HG03095 (cell line): ENCODE data around the gene CACNA1H.

ENCODE experiments used
- ATAC-seq: cut with Tn5 transposase; IDR thresholded peaks from one replicate; pipeline ENCODE4 v1.9.1; 2021; ENCODE audit warnings: moderate library complexity; ENCODE audit not compliant: unreplicated experiment

The CACNA1H gene

DNA sequence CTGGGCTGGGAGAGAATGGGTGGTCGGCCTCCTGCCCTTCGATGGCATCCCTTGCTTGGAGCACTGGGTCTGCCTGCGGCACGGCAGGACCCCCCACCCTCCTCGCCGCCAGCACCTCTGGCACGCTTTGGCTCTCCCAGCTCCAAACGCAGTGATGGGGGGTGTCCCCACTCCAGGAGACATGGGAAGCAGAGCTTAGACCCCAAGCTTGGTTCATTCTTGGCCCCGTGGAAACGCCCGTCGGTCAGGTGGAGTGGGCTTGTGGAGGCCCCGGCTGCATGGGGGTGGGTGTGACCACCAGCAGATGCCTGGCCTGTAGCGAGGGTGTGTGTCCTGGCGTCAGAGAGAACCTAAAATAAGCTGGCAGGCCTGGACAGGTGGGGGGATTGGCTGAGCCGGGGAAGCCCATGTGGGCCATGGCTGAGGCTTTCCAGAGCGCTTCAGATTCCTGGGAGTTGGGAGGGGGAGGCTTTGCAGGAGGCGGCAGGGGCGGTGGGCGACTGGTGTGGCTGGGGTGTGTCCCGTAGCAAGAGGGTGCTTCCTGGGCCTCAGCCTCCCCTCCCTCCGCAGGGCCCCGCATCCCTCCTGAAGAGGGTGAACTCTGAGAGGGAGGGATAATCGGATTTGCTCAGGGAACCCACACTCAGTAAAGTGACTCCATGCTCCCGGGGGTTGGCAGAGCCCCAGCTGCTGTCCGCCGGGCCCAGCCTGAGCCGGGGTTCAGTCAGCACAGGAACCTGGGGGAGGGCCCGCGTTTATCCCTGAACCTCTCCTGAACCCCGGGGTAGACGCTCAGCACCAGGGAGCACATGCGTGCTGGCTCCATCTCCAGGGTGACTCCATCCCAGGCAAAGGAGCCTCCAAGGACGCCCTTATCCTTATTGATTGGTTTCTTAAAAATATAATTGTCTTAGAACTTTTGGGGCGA, 3.4 kb downstream of the CACNA1H start:
- ATAC-seq = no peak

DNA sequence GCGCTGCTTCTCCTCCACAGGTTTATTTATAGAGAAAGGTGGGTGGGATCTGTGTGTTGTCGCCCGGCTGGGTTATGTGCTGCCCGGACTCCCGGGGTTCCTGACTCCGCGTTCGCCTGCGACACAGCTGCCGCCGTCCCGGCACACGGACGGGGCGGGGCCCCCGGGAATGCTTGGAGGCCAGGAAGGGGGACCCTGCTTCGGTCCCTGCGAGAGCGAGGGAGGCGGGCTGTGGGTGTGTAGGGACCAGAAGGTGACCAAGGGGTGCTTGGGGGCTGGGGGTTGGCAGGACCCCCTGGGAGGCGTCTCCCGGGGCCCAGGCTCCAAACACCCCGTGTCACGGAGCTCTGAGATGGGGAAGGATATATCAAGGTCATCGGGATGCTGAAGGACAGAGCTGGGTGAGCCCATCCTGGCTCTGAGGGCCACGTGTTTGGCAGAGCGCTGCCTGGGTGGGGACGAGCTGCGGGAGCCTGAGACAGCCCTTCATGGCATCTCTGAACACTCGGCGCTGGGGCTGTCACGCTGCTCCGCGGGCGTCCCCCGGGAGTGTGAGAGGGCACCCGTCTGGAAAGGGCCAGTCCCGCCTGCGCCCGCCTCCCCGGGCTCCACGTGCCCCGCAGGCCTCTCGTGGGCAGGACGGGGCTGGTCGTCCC, 4.2 kb downstream of the CACNA1H start:
- no peak for ATAC-seq

DNA sequence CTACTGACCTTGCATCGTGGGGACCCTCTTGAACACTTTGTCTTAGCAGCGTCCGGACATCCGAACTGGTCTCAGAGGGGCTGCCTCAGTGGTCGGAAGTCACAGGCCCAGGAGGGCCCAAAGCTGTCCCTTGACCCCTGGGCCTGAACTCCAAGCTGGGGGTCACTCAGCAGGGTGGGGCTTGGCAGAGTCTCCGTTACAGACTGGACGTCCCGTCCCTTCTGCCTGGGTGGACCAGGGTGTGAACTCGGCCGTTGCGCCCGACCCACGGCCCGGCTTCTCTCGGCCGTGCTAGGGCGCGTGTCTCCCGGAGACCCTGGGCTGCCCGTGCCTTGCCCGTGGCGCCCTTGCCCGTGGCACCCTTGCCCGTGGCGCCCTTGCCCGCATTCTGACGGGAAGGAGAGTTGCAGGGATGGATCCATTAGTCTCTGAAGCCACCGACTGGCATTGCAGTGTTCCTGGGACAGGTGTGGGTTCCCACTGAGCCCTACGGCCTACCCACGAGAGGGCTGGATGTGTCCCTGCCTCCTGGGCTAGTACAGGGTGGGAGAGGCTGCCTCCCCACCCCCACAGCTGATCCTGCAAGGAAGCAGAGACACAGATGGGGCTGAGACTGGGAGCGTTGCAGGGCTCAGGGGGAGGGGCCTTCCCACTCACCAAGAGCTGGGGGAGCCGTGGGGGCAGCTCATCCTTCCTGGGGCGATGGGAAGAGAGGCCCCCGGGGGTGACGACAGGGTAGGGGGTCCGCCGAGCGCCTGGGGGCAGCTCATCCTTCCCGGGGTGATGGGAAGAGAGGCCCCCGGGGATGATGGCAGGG, 4.9 kb downstream of the CACNA1H start:
- no peak for ATAC-seq

DNA sequence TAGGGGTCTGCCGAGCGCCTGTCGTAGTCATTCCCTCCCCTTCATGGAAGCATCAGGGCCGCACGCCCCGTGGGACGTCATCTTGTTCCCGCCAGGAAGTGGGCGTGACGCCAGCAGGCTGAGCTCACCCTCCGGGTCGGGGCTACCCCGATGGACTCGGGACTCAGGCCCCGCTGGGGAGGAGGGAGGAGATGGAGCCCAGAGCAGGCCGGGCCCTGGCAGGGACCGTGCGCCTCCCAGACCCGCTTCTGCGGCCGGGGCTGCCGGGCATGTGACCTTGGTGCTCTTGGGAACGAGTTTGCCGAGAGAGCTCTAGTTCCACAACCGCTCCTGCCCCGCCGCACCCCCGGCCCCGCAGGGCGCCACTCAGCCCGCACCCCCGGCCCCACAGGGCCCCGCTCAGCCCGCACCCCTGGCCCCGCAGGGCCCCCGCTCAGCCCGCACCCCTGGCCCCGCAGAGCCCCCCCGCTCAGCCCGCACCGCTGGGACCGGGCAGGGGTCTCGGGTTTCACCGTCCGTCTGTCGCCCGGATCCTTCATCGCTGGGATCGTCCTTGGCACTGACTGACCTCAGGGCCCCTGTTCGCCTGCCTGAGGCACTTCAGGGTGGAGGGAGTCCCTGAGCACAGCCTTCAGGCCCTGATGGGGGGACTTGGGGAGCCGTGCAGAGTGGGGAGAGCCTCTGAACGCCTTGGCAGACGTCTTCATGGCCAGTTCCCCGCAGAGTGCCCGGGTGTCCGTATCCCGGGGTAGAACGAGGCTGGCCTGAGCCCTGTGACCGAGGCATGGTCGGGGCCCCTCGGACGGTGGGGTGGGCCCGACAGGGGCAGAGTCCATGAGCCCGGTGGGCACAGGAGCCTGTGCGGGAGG, 5.8 kb downstream of the CACNA1H start:
- no peak for ATAC-seq

DNA sequence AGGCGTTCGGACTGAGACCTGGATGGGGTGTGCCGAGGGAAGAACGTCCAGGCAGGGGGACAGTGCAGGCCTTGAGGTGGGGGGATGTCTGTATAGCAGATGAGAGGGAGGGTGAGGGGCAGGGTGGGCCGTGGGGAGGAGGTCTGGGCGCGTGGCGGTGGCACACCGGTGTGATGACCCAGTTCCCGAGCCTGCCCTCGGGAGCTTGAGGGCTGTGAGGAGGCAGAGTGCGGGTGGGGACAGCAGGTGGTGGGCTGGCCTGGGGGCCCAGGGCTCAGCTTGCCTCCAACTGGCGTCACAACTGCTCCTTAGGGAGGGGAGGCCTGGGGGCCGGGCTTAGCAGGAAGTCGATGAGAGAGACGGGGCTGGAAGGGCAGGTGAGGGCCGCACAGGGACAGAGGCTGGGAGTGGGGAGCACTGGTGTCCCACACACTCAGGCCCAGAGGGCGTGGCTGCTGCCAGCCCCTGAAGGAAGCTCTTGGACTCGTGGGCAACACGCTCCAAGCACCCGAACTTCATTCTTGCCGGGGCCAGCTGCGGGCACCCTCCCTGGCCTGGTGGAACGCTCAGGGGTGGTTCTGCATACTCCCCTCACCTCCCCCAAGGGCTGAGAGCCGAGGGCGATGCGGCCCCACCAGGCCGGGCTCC, 6.5 kb downstream of the CACNA1H start:
- ATAC-seq = no peak

DNA sequence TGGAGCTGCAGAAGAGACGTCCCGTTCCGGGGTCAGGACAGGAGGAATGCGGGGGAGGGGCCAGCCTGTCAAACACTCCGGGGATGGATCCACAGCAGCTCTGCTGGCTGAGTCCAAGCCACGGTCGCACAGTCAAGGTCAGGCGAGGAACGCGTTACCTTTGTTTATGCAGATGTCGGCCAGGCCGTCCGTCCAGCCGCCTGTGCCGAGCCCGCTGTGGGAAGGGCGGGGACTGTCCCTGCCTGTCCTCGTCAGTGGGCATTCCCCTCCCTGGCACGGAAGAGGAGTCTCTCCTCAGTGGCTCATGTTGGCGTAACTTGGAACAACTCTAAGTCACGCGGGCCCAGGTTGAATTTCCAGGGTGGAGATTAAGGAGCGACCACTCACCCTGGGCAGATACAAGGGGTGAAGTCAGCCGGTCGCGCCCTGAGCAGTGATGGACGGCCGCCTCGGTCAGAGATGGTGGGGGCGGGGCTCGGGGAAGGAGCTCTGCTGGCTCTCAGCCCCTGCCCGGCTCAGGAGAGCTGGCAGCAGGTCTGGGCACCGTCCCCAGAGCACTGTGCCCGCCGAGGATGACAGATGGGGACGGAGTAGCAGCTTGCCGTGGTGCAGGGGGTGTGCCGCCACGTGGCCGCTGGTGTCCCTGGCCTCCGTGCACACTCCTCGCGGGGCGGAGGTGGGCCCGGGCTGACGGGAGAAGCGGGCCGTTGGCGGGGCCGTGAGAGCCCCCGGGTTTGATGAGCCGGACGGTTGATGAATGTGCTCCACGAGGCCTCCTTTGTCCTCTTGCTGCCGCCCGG, 7.3 kb downstream of the CACNA1H start:
- no peak for ATAC-seq

DNA sequence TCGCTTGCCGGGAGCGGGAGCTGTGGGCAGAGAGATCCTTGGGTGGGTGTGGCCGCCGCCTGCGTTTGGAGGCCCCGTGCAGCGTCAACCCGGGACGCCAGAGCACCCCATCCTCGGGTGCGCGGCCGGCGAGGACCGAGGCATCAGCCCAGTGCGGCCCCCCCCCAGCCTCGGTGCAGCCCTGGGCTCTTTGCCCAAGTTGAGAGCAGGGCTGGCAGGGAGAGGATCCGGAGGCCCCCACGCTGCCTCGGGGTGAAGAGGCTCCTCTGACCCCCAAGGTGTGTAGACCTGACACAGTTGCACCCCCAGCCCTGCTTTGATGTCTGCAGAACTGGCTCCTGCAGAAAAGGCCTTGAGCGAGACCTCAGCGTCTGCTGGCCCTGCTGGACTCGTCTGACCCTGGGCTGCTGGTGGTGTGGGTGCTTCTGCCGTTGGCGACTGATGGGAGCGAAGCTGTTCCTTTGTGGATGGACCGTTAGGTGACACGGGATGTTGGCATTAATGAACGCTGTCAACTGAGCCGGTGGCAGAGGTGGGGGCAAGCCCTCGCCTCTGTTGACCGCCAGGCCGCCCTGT, 8.0 kb downstream of the CACNA1H start:
- no peak for ATAC-seq

DNA sequence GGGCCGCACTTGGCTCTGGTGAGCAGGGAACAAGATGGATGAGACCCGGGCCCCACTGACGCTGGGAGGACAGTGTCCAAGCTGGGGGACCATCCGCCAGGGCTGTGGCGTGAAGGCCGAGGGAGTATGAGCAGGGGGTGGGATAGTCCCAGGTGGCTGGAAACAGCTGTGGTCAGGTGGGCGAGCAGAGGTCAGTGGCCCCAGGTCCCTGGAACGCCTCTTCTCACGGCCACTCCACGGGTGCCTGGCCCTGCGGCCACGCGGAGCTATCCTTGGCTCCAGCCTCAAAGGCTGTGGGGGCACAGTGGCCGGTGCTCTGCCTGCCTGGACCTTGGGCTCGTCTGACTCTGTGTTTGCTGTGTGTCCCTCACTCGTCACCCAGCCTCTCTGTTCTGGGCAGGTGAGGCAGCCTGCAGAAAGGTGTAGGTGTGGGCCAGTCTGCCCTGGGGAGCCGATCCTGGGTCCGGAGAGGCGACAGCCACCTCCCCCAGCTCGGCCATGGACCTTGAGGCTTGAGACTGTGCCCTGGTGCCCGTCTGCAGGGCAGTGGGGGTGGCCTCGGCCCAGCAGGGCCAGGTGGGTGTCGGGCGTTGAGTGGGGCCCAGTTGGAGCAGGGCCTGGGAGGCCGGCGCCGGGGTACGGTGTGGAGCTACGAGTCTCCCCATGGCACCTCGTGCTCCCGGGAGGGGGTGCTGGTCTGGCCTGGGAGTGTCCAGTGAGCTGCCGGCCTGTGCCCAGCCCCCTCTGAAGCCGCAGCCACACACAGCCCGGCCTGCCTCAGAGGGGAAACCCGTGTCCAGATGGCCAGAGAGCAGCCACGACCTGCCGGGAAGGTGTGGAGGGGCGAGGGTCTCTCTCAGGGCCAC, 10.0 kb downstream of the CACNA1H start:
- ATAC-seq = no peak

DNA sequence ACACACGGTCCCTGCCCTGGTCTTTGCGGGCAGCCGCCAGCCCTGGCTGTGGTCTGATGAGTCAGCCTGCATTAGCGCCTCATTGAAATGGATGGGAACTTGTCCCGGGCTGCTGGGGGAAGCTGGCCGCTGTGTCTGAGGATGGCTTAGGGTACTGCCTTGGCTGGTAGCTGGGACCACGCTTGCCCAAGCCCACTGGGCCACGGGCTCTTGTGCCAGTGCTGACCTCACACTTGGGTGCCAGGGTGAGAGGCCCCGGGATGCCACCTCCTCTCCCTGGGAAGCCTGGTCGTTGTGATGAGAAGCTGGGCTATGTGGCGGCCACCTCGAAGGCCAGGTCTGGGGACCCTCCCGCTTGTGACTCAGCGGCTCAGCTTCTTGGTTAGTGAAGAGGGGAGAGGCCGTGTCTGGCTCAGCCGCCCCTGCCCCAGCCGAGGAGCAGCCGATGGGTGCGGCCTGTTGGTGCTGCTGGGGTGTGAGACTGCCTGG, 10.7 kb downstream of the CACNA1H start:
- no peak for ATAC-seq

DNA sequence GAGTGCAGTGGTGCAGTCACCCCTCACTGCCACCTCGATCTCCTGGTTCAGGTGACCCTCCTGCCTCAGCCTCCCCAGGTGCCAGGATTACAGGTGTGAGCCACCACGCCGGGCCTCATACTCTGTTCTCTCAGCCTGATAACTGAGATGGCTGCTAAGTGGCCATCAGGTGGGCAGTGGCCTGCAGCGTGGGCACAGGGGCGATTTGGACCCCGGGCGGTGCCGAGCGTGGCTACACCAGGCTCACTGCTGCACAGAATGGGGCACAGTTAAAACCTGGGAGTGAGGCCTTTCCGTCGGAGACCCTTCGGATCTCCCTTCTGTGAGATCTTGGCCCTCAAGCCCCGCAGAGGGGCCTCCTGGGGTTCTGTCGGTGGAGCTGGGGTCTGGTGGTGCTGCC, 11.5 kb downstream of the CACNA1H start:
- no peak for ATAC-seq

DNA sequence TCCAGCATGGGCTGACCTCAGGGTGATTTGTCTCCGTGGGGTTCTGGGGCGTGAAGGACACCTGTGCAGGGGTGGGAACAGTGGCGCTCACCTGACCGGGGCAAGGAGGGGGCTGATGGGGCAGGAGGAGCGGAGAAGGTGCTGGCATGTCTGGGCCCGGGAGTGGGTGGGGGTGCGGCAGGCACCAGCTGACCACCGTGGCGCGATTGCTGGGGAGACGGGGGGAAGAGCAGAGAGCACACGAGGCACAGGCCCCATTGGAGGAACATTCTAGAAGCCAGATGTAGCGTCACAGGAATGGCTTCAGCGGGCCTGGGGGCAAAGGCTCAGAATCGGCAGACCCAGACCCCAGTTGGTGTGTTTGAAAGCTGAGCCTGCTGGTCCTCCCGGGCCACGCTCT, 12.1 kb downstream of the CACNA1H start:
- ATAC-seq = no peak

DNA sequence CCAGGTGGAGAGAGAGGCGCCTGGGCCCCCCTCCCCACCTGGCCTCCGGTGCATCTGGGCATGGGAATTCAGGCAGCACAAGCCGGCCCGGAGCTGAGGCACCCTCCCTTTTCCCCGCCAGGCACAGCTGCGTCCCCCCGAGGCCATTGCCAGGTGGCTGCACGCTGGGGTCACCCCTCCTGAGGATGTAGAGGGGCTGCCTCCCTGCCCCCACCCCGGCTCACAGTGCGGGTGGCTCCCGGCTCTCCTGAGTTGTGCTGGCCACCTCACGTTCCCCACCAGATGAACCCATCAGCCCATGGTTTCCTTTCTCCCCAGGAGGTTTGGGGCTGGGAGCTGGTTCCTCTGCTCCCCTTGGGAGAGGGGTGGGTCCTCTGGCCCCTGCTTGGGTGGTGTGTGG, 12.6 kb downstream of the CACNA1H start:
- ATAC-seq = no peak

DNA sequence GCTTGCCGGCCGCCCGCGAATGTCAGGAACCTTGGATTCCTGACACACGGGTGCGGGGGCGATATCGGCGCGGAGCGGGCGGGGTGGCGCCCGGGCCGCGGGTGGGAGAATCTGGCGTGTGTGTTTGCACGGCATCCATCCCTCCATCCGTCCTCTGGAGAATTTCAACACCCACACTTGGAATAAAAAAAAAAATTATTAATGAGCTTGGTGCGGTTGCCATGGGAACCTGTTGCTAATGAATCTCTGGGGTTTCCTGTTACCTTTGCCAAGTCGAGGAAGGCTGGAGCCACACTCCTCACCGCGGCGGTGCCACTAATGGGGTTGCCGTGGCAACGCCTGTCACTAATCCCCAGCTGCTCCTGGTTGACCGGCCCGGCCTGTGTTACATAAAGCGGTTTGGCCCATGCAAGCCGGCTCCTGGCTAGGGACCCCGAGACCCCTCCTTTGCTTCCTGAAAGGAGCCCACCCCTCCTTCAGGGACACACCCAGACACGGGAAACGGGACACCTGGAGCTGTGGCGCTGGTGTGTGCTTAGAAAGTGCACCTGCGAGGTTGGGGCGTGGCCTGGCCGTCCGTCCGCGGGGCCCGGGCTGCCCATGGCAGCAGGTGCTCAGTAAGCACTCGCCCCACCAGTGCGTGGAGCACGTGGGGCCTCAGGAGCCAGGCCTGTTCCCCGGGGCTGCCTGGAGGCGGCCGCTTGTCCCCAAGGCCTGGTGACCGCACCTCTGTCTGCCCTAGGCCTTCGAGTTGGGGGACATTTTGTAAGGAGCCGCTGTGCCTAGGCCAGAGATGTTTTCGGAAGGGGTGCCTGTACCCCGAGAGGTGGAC, 14.6 kb downstream of the CACNA1H start:
- ATAC-seq = no peak

DNA sequence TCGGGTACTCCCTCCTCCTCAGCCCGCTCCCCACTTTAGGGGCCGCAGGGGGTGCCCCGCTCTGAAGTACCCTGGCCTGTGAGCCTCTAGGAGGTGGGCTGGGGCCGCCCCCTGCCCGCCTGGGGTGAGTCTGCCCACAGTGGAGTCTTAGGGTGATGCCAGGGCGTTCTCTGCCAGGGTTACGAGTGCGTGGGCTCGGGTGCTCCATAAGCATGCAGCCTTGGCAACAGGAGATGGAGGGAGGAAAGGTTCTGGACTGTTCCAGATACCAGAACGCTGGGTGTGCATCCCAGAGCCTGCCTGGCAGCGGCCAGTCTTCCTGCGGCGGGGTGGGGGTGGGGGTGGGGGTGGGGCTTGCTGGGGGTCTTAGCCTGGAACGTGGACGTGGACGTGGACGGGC, 15.9 kb downstream of the CACNA1H start:
- ATAC-seq = no peak

DNA sequence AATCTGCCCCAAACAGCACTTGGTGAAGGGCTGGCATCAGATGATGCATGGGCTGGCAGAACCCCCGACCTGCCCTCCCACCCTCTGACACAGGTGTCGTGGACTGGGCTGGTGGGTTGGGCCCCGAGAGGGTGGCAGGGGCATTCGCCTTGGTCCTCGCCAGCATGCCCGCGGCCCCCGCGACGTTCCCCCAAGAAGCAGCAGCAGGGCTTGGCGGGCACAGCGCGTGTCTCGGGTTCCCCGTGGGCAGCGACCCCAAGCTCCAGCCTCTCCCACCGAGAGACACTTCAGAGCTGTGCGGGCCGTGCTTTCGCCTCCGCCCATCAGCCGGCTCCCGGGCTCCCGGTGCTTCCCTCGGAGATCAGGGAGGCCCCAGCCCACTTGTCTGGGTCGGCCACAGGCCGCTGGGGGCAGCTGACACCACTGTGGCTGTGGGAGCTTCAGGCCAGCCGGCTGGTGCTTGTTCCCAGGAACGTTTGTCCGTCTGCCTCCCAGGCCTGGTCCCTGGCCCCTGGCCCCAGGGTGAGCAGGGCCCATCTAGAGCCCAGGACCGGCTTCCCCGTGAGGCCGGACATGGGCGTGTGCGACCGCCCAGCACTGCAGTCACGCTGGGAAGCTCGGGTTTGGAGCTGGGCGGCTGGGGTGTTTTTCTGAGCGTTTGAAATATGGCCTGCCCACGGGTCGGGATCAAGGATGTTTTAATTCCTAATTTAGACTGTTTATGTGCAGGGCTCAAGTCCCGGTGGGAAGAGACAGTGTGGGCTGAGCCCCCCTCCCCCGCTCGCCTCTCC, 16.6 kb downstream of the CACNA1H start:
- ATAC-seq = no peak

DNA sequence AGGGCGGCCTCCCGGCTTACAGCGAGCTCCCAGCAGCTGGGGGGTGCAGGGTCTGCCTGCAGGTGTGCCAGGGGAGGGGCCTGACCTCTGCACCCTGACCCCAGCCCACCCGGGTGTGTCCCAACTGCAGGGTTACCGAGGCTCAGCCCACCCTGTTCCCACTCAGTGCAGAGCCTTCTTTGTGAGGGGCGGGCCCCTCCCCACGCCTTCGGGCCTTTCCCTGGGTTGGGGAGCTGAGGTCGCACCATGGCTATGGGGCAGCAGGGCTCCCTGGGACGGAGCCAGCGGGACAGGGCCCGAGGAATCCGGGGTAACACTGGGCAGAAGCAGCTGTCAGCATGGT, 17.1 kb downstream of the CACNA1H start:
- ATAC-seq = no peak
